HEK293 (cell line): ENCODE data around the gene VTN.

ENCODE experiments used
- CTCF ChIA-PET: fragments of 350-600 bp; formaldehyde crosslinking; extraction: SDS; loops from one replicate; lab custom pipeline; 2021; ENCODE audit warnings: antibody characterized with exemption; lab: Yijun Ruan, JAX
- POLR2A ChIA-PET: fragments of 300-600 bp; formaldehyde crosslinking; extraction: SDS; loops from one replicate; lab custom pipeline; 2020; ENCODE audit warnings: antibody characterized with exemption, inconsistent platforms; lab: Yijun Ruan, JAX
- H3K27ac ChIP-seq: fragments of 200-500 bp; sonication (Bioruptor generic); 2 replicates; pipeline ENCODE4 v1.5.1; 2014; ENCODE audit warnings: low read depth, low read length, control low read depth, inconsistent platforms; ENCODE audit errors: extremely low read depth
- H3K36me3 ChIP-seq, 2 experiments: fragments of 200-500 bp in 1 of 2; sonication (Bioruptor generic) in 1 of 2; 1 replicate in 1 of 2; 2 replicates in 1 of 2; pipeline ENCODE4 v1.5.1; 2014 to 2017; ENCODE audit warnings: inconsistent platforms in 2 of 2, low read length in 2 of 2; ENCODE audit not compliant: control insufficient read depth in 2 of 2, insufficient read depth in 1 of 2
- H3K4me1 ChIP-seq: fragments of 200-500 bp; sonication (Bioruptor generic); 2 replicates; pipeline ENCODE4 v1.5.1; 2014; ENCODE audit warnings: mild to moderate bottlenecking, low read length, inconsistent platforms; ENCODE audit not compliant: control insufficient read depth, insufficient read depth
- H3K4me3 ChIP-seq: 2 replicates; pipeline ENCODE4 v1.5.1; 2011; ENCODE audit warnings: low read depth, mild to moderate bottlenecking, control low read depth, low read length, moderate library complexity
- H3K9me3 ChIP-seq: fragments of 200-500 bp; sonication (Bioruptor generic); 2 replicates; pipeline ENCODE4 v1.5.1; 2014; ENCODE audit warnings: low read depth, low read length, inconsistent platforms; ENCODE audit not compliant: control insufficient read depth, insufficient read depth
- BCL11A ChIP-seq: fragments of 450-650 bp; formaldehyde crosslinking; IDR thresholded peaks from 2 replicates; pipeline ENCODE4 v1.5.1; 2016; ENCODE audit warnings: low read depth, missing biosample characterization, missing genetic modification characterization
- ZFP37 ChIP-seq: fragments of 450-650 bp; formaldehyde crosslinking; IDR thresholded peaks from 2 replicates; pipeline ENCODE4 v1.5.1; 2016; ENCODE audit warnings: missing biosample characterization, missing genetic modification characterization
- ZNF112 ChIP-seq: fragments of 450-650 bp; formaldehyde crosslinking; IDR thresholded peaks from 2 replicates; pipeline ENCODE4 v1.5.0; 2017; ENCODE audit warnings: missing biosample characterization, missing genetic modification characterization
- ZNF169 ChIP-seq: fragments of 450-650 bp; formaldehyde crosslinking; IDR thresholded peaks from 2 replicates; pipeline ENCODE4 v1.5.1; 2016; ENCODE audit warnings: missing biosample characterization, missing genetic modification characterization
- ZNF174 ChIP-seq: fragments of 450-650 bp; formaldehyde crosslinking; IDR thresholded peaks from 2 replicates; pipeline ENCODE4 v1.5.0; 2017; ENCODE audit warnings: missing biosample characterization, mild to moderate bottlenecking, missing genetic modification characterization
- ZNF335 ChIP-seq: fragments of 450-650 bp; formaldehyde crosslinking; conservative IDR thresholded peaks from 2 replicates; pipeline ENCODE4 v1.5.1; 2016; ENCODE audit warnings: missing biosample characterization, missing genetic modification characterization
- ZNF394 ChIP-seq: fragments of 450-650 bp; formaldehyde crosslinking; IDR thresholded peaks from 2 replicates; pipeline ENCODE4 v1.5.1; 2016; ENCODE audit warnings: missing biosample characterization, missing genetic modification characterization, mild to moderate bottlenecking, moderate library complexity, borderline replicate concordance
- ZNF426 ChIP-seq: fragments of 450-650 bp; formaldehyde crosslinking; IDR thresholded peaks from 2 replicates; pipeline ENCODE4 v1.5.1; 2017; ENCODE audit warnings: missing biosample characterization, missing genetic modification characterization, mild to moderate bottlenecking, inconsistent platforms, moderate library complexity
- ZNF433 ChIP-seq: fragments of 450-650 bp; formaldehyde crosslinking; IDR thresholded peaks from 2 replicates; pipeline ENCODE4 v1.5.1; 2016; ENCODE audit warnings: missing biosample characterization, missing genetic modification characterization, low read depth
- ZNF560 ChIP-seq: fragments of 450-650 bp; formaldehyde crosslinking; IDR thresholded peaks from 2 replicates; pipeline ENCODE4 v1.5.1; 2017; ENCODE audit warnings: missing biosample characterization, missing genetic modification characterization, borderline replicate concordance
- TF ChIP-seq, protein P1 (sequence below): fragments of 450-650 bp; formaldehyde crosslinking; conservative IDR thresholded peaks from 2 replicates; pipeline ENCODE4 v1.5.1; 2016; ENCODE audit warnings: low read depth, missing biosample characterization, missing genetic modification characterization
- TF ChIP-seq, protein P2 (sequence below): fragments of 450-650 bp; formaldehyde crosslinking; IDR thresholded peaks from 2 replicates; pipeline ENCODE4 v1.5.1; 2016; ENCODE audit warnings: missing biosample characterization, missing genetic modification characterization
- TF ChIP-seq, protein P3 (sequence below): fragments of 450-650 bp; formaldehyde crosslinking; IDR thresholded peaks from 2 replicates; pipeline ENCODE4 v1.5.1; 2016; ENCODE audit warnings: missing biosample characterization, missing genetic modification characterization
- TF ChIP-seq, protein P4 (sequence below): fragments of 450-650 bp; formaldehyde crosslinking; IDR thresholded peaks from 2 replicates; pipeline ENCODE4 v1.5.1; 2016; ENCODE audit warnings: missing biosample characterization, missing genetic modification characterization
- TF ChIP-seq, protein P5 (sequence below): fragments of 450-650 bp; formaldehyde crosslinking; conservative IDR thresholded peaks from 2 replicates; pipeline ENCODE4 v1.5.1; 2016; ENCODE audit warnings: low read depth, missing biosample characterization, missing genetic modification characterization

The VTN gene

DNA sequence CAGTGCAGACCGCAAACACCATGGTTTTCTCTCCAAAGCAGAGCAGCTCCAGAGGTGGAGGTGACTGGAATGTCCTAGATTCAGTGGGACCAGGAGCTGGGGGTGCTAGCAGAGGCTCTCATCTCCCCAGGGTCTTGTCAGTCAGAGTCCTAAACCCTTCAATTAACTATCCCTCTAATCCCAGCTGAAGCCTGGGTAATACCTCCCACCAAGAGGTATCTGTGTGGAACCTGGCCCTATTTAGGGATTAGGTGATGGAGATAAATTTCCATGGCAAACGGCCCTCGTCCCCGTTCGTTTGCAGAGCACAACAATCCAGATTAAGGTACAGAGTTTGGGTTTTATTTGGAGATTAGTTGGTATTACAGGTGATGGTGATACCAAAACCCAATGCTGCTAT lies 6.9 kb downstream of the VTN start (continued):
- TF ChIP-seq, protein P1, sequence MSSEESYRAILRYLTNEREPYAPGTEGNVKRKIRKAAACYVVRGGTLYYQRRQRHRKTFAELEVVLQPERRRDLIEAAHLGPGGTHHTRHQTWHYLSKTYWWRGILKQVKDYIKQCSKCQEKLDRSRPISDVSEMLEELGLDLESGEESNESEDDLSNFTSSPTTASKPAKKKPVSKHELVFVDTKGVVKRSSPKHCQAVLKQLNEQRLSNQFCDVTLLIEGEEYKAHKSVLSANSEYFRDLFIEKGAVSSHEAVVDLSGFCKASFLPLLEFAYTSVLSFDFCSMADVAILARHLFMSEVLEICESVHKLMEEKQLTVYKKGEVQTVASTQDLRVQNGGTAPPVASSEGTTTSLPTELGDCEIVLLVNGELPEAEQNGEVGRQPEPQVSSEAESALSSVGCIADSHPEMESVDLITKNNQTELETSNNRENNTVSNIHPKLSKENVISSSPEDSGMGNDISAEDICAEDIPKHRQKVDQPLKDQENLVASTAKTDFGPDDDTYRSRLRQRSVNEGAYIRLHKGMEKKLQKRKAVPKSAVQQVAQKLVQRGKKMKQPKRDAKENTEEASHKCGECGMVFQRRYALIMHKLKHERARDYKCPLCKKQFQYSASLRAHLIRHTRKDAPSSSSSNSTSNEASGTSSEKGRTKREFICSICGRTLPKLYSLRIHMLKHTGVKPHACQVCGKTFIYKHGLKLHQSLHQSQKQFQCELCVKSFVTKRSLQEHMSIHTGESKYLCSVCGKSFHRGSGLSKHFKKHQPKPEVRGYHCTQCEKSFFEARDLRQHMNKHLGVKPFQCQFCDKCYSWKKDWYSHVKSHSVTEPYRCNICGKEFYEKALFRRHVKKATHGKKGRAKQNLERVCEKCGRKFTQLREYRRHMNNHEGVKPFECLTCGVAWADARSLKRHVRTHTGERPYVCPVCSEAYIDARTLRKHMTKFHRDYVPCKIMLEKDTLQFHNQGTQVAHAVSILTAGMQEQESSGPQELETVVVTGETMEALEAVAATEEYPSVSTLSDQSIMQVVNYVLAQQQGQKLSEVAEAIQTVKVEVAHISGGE (tag by site-specific recombination) = no peak

DNA sequence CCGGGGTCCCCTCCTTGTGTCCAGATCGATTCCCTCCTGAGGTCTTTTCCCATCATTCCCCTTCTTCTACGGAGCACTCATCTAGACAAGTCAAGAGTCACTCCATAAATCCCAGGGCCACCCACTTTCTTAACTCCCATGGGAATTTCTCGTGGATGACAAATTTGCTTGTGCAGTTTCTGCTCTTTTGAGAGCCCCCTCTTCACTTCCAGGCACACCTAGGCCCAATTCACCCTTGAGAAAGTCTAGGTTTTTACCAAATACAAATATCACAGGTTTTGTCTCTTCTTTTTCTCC lies 12.3 kb downstream of the VTN start:
- TF ChIP-seq ZFP37 (tag by site-specific recombination) (peak; percentile 27; the same call in 1 of the 2 replicates), ZNF433 (tag by site-specific recombination) (no peak), ZNF560 (tag by site-specific recombination) (no peak), ZNF335 (tag by site-specific recombination) (peak; percentile 12), ZNF394 (tag by site-specific recombination) (peak; percentile 2; the same call in 1 of the 2 replicates)
- TF ChIP-seq, protein P2, sequence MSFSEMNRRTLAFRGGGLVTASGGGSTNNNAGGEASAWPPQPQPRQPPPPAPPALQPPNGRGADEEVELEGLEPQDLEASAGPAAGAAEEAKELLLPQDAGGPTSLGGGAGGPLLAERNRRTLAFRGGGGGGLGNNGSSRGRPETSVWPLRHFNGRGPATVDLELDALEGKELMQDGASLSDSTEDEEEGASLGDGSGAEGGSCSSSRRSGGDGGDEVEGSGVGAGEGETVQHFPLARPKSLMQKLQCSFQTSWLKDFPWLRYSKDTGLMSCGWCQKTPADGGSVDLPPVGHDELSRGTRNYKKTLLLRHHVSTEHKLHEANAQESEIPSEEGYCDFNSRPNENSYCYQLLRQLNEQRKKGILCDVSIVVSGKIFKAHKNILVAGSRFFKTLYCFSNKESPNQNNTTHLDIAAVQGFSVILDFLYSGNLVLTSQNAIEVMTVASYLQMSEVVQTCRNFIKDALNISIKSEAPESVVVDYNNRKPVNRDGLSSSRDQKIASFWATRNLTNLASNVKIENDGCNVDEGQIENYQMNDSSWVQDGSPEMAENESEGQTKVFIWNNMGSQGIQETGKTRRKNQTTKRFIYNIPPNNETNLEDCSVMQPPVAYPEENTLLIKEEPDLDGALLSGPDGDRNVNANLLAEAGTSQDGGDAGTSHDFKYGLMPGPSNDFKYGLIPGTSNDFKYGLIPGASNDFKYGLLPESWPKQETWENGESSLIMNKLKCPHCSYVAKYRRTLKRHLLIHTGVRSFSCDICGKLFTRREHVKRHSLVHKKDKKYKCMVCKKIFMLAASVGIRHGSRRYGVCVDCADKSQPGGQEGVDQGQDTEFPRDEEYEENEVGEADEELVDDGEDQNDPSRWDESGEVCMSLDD = 0 out of 2 replicates have a peak, but pooled peaks have one; percentile 14
- TF ChIP-seq, protein P3, sequence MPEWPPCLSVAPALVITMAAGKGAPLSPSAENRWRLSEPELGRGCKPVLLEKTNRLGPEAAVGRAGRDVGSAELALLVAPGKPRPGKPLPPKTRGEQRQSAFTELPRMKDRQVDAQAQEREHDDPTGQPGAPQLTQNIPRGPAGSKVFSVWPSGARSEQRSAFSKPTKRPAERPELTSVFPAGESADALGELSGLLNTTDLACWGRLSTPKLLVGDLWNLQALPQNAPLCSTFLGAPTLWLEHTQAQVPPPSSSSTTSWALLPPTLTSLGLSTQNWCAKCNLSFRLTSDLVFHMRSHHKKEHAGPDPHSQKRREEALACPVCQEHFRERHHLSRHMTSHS (tag by site-specific recombination) = 0 out of 2 replicates have a peak, but pooled peaks have one; percentile 2
- TF ChIP-seq, protein P4, sequence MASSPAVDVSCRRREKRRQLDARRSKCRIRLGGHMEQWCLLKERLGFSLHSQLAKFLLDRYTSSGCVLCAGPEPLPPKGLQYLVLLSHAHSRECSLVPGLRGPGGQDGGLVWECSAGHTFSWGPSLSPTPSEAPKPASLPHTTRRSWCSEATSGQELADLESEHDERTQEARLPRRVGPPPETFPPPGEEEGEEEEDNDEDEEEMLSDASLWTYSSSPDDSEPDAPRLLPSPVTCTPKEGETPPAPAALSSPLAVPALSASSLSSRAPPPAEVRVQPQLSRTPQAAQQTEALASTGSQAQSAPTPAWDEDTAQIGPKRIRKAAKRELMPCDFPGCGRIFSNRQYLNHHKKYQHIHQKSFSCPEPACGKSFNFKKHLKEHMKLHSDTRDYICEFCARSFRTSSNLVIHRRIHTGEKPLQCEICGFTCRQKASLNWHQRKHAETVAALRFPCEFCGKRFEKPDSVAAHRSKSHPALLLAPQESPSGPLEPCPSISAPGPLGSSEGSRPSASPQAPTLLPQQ (tag by site-specific recombination) = no peak
- Histone ChIP-seq H3K4me1 (peaks cover 6% of the 10 kb centered on the region), H3K4me3 (peak overlapping the region; percentile 90), H3K36me3 (peaks cover 53 to 70% of the 10 kb centered on the region in 2 experiments), H3K9me3 (no peaks in the 10 kb centered on the region), H3K27ac (no peak overlapping the region; the same call in 1 of the 2 replicates)
- CTCF ChIA-PET = interaction anchor here (0.6 to 2.9 kb wide), 7 partner anchors 9 to 553 kb away, joined by 3 to 21 read pairs (median 8); partner anchors contain the start of genes IFT20 and TNFAIP1
- POLR2A ChIA-PET = interaction anchor here (0.6 to 7.9 kb wide), 24 partner anchors 9 to 362 kb away, joined by 3 to 122 read pairs (median 5); partner anchors contain the start of genes IFT20, PIGS, RPL23A and SARM1

DNA sequence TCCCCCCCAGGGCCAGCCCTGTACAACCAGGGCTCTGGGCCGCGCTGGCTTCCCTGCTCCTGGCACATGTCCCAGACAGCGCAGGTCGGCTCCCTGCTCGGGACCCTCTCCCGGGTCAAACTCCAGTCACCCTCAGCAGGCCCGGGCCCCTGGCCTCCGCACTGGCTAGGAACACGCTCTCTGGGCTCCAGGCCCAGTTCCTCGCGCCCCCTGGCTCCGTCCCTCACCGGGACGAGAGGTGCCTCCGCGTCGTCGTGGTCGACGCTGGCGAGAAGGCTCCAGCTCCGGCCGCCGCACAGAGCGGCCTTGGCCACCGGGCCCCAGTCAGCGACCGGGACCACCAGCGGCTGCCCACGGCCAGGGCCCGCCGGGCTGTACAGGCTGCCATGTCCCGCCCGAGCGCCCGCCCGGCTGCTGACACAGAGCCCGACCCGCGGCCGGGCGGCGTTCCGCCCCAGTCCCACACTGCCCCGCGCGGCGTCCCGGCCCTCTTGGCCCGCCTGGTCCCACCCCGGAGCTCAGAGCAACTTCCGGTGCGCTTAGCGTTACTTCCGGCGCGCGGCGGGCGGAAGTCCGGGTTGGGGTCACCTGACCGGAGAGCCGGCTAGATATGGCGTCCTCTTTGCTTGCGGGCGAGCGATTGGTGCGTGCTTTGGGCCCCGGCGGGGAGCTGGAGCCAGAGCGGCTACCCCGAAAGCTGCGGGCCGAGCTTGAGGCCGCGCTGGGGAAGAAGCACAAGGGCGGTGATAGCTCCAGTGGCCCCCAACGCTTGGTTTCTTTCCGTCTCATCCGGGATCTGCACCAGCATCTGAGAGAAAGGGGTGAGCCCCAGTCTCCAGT lies 12.8 kb downstream of the VTN start, which contains the start of gene POLDIP2:
POLDIP2 (minus strand) TSS at position 467 of the 840 bp plus-strand sequence; CDS start at position 388, 79 bp downstream.
- POLR2A ChIA-PET = interaction anchor here (0.6 to 7.9 kb wide), 26 partner anchors 9 to 362 kb away, joined by 3 to 122 read pairs (median 5); partner anchors contain the start of genes IFT20, PIGS, RPL23A and SARM1
- Histone ChIP-seq H3K9me3 (no peaks in the 10 kb centered on the region), H3K27ac (peak within 1 kb of the TSS; percentile 85), H3K36me3 (peaks cover 55 to 69% of the 10 kb centered on the region in 2 experiments), H3K4me1 (peaks cover 6% of the 10 kb centered on the region), H3K4me3 (peak within 1 kb of the TSS; percentile 90)
- CTCF ChIA-PET = interaction anchor here (0.6 to 2.9 kb wide), 9 partner anchors 10 to 552 kb away, joined by 3 to 21 read pairs (median 7); partner anchors contain the start of genes IFT20 and TNFAIP1
- TF ChIP-seq ZNF174 = 0 out of 2 replicates have a peak, but pooled peaks have one; percentile 26
- TF ChIP-seq ZNF169 (tag by site-specific recombination) = peak; percentile 65; the same call in 1 of the 2 replicates
- TF ChIP-seq BCL11A (tag by site-specific recombination) = no peak
- no peak for TF ChIP-seq ZNF426 (tag by site-specific recombination)
- no peak for TF ChIP-seq ZNF433 (tag by site-specific recombination)
- TF ChIP-seq, protein P5, sequence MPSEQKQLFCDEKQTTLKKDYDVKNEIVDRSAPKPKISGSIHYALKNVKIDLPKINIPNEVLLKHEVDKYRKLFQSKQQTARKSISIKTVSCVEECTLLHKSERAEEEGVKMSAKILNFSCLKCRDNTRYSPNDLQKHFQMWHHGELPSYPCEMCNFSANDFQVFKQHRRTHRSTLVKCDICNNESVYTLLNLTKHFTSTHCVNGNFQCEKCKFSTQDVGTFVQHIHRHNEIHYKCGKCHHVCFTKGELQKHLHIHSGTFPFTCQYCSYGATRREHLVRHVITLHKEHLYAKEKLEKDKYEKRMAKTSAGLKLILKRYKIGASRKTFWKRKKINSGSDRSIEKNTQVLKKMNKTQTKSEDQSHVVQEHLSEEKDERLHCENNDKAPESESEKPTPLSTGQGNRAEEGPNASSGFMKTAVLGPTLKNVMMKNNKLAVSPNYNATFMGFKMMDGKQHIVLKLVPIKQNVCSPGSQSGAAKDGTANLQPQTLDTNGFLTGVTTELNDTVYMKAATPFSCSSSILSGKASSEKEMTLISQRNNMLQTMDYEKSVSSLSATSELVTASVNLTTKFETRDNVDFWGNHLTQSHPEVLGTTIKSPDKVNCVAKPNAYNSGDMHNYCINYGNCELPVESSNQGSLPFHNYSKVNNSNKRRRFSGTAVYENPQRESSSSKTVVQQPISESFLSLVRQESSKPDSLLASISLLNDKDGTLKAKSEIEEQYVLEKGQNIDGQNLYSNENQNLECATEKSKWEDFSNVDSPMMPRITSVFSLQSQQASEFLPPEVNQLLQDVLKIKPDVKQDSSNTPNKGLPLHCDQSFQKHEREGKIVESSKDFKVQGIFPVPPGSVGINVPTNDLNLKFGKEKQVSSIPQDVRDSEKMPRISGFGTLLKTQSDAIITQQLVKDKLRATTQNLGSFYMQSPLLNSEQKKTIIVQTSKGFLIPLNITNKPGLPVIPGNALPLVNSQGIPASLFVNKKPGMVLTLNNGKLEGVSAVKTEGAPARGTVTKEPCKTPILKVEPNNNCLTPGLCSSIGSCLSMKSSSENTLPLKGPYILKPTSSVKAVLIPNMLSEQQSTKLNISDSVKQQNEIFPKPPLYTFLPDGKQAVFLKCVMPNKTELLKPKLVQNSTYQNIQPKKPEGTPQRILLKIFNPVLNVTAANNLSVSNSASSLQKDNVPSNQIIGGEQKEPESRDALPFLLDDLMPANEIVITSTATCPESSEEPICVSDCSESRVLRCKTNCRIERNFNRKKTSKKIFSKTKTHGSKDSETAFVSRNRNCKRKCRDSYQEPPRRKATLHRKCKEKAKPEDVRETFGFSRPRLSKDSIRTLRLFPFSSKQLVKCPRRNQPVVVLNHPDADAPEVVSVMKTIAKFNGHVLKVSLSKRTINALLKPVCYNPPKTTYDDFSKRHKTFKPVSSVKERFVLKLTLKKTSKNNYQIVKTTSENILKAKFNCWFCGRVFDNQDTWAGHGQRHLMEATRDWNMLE = peak; percentile 98
- no peak for TF ChIP-seq ZNF112 (tag by site-specific recombination)
